CD4-positive, alpha-beta T cell treated with Interleukin-15 for 4 hours (primary cell): Measurements from ENCODE around the gene VTI1A.

ENCODE experiments used
- DNase-seq: peaks from one replicate; pipeline ENCODE4 v3.0.0-alpha.2; 2020; ENCODE audit warnings: low spot score

VTI1A gene

GRCh38 chr10:112811741-112812551 lies 364.9 kb downstream of the VTI1A start:
- DNase-seq = no peak

DNA sequence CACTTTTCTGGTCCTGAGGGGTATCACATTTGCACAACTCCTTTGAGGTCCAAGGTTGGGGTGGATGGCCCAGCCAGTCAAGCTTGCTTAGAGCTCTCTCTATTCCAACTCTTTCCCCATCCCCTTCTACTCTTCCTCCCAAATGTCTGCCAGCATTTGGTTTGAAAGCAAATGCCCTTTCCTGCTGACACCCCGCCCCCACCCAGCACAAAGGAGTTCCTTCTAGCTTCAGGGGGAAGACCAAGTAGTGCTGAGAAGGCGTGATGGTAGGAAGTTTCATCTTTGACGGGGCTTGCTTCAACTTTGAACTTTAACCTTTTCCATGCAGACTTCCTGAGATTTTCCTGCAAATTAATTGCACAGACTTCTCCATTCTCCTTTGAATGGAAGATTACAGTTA lies 365.6 kb downstream of the VTI1A start:
- DNase-seq = no peak

DNA sequence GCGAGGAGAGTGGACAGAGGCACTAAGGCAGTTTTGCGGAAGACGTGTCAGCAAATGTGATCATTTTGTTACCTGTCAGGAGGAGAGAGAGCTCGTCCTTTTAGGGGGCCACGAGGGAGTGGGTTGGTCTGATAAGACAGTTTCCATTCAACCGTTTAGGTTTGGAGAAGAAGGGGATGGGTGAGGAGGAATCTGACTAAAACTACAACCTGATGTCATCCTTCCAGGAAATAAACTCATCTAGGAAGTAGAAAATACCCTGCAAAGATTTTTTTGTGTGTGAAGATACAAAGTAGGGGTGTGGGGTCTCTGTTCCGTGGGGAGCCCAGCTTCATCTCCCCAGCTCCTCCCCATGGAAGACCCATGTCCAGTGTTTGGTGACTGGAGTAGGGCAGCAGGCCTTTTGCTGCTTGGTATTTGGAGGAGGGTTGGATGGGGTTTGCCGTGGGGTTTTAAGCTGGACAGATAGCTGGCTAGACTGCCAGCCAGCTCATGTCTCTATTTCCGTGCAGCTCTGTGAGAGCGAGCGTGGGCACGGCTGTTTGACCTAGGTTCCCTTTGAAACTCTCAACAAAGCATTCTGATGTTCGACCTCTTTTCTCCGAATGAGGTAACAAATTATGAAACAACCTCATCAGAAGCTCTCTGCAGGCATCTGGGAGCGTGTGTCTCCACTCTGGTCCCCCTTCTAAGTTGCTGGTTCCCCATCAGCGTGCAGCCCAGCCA lies 367.0 kb downstream of the VTI1A start:
- no peak for DNase-seq

- DNase-seq = no peak
Observed at GRCh38 chr10:112815269-112816032, 368.4 kb downstream of the VTI1A start.

DNA sequence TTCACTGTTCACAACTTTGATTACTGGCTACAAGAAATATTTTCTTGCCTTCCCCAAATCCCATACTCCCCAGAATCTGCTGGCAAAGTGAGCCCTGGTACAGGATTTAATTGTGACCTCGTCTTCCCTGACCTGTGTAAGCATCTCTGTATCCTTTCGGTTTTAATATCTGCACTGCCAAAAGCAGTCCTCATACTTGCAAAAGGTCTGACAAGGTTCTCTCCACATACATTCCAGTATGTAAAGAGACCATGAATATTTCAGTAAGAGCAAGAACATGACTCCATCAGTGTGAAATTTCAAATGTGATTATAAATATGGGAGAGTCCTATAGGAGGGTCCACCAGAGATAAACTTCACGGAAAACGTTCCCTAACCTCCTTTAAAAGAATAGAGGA lies 369.0 kb downstream of the VTI1A start:
- DNase-seq = no peak

GRCh38 chr10:112816891-112817290 lies 369.9 kb downstream of the VTI1A start:
- no peak for DNase-seq

GRCh38 chr10:112817981-112818777 lies 371.2 kb downstream of the VTI1A start:
- DNase-seq = no peak

DNA sequence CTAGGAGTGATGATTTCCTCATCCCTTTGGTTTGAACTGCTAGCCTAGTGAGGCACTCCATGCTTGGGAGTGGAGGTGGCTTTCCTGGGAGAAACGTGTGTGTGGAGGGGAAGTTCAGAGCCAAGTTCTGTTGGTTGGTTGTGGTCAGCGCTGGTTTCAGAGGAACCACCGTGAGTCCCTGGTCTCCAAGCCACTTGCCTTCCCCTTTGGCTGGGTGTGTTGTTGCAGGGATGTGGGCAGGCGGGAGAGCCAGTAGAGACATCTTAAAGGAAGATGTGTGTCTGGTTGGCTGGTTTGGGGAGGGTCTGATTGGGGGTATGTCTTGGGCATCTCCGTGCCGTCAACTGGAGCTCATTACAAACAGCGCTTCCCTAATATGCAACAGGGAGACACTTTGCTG lies 372.2 kb downstream of the VTI1A start:
- no peak for DNase-seq

DNA sequence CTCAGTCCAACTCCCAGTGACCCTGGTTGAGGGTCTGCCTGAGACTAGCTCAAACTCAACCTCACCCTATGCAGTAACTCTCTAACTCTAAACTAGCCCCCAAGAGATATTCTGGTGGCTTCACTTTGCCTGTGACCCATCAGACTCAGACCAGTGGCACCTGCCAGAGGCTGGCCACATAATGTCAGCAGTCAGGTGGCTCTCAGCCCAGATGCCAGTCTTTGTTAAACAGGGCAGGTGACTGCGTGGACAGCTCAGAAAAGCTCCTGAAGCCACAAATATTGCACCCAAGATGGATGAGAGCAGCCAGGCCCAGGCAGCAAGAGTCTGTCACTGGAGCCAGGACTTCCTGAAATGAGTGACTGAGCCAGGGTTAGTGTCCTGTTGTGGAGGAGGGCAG lies 373.3 kb downstream of the VTI1A start:
- DNase-seq = no peak

GRCh38 chr10:112821038-112821437 lies 374.0 kb downstream of the VTI1A start:
- DNase-seq = no peak

- no peak for DNase-seq
Observed at GRCh38 chr10:112821663-112822062, 374.6 kb downstream of the VTI1A start.

GRCh38 chr10:112823007-112823406 lies 376.0 kb downstream of the VTI1A start:
- no peak for DNase-seq

- no peak for DNase-seq
Observed at GRCh38 chr10:112823604-112824003, 376.6 kb downstream of the VTI1A start.

DNA sequence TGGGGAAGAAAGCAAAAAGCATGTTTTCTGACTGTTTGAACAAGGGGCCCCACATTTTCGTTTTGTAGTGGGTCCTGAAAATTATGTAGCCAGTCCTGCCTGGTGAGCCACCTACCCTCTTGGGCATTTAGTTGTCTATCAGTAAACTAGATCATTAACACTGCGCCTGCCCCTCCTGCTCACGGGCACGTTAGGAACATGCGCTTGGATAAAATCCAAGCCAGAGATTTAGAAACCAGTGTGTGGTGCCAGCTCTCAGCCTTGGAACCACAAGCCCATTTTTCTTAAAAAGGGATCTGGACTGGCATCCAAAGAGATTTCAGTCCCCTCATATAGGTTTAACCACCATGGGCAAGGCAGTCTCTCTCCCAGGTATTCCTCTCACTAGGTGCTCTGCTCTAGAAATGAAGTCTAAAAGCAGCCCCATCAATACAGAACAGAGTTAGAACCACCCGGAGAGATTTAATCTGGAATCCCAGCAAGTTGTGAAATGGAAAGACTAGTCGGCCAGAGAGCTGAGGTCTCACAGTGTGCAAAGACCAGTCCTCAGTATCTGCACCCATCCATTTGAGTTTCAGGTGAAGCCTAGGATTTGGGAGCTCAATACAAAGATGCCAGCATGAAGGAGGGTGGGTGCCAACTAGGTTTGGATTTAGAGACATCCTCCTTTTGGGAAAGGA lies 379.1 kb downstream of the VTI1A start:
- no peak for DNase-seq

DNA sequence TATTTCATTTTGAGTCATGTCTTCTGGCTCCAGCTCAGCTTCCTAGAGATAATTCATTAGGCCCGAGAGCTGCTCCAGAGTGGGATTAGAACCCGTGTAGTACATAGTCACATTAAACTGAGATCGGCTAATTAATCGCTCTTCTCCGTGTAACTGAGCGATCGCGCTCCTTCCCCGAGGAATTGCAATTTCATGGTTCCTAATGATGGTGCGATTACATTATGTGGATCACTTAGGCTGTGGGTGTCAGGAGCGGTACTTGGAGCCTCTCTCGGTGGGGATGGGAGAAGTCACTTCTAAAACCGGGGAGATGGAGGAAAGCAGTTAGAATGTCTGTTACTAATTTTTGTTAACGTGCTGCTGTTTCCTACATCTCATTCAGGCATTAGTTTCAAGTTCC lies 380.1 kb downstream of the VTI1A start:
- DNase-seq = no peak

DNA sequence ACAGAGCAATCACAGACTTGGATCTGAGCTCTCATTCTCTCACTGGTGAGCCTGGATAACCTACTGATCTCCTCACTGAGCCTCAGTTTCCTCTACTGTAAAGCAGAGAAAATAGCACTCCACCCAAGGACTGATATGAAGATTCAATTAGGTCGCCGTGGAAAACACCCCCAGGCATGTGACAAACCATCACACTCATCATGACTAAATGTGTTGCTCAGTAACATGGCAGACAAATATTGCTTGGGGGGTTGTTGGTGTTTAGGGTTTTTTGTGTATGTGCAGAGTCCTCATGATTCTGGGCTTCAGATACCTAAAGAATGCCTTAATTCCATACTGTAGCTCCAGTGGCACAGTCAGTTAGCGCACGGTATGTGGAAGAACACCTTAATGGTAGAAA lies 380.9 kb downstream of the VTI1A start:
- no peak for DNase-seq

DNA sequence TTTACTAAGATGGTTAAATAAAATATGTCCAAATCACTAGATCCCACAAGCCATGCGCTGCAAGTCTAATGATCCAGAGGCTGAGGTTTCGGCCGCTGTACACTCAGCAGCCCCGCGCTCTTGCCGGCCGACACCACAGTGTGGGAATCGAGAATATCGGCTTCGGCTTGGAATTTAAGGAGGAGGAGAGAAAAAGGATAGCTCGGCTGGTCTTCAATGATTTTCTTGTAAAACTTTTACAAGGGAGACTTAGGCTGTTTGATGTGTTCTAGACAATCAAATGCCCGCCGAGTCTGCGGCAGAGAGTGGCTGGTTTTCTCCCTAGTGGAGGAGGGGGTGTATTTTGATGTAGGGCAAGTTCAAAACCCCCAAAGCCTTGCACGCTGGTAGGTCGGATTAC lies 384.8 kb downstream of the VTI1A start:
- DNase-seq = no peak

- DNase-seq = no peak
Observed at GRCh38 chr10:112832361-112832878, 385.4 kb downstream of the VTI1A start.

GRCh38 chr10:112832959-112833358 lies 385.9 kb downstream of the VTI1A start:
- DNase-seq = no peak

GRCh38 chr10:112834751-112835181 lies 387.8 kb downstream of the VTI1A start:
- no peak for DNase-seq

DNA sequence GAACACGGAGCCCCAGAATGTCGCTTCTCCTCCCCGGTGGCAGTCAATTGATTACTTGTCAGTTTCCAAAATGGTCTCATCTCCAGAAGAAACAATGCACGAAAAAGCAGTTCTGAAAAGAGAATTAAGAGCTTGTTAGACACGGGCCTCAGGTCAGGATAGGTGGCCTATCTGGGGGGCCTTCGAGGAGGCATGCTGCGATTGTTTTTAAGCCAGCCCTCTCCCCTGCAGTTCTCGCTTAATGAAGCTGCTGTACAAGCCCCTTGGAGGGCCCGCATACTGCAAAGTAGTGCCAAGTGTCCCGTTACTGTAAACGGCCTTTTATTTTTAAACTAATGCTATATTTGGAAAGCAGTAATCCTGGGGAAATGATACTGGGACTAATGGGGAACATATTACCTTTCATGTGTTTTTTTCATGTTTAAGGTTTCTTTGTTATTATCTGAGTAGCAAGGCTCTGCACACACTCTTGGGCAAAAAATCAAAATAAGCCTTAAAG lies 388.3 kb downstream of the VTI1A start:
- DNase-seq = no peak
